Skeletal muscle tissue (tissue), 4 donors: ENCODE measurements around the gene ISX. TPM values are rescaled to one million over a fixed set of nuclear protein-coding genes. Genes with fewer than 3 reads are reported as not detected.

Source experiments
- H3K27ac ChIP-seq: one replicate; pipeline ENCODE4 v1.7.0; 2013; ENCODE audit warnings: mild to moderate bottlenecking, low read depth, low read length, inconsistent platforms
- H3K27me3 ChIP-seq, 3 donors: one replicate each; pipeline ENCODE4 v1.7.0; 2013; ENCODE audit warnings: low read length in 3 of 3; ENCODE audit not compliant: control insufficient read depth in 3 of 3, insufficient read depth in 3 of 3
- H3K36me3 ChIP-seq, 3 donors: one replicate each; pipeline ENCODE4 v1.7.0; 2013; ENCODE audit warnings: low read length in 3 of 3; ENCODE audit not compliant: control insufficient read depth in 3 of 3, insufficient read depth in 3 of 3
- H3K4me1 ChIP-seq, 3 donors: one replicate each; pipeline ENCODE4 v1.7.0; 2013; ENCODE audit warnings: low read length in 3 of 3, mild to moderate bottlenecking in 3 of 3; ENCODE audit not compliant: control insufficient read depth in 3 of 3, insufficient read depth in 3 of 3
- H3K4me3 ChIP-seq, 3 donors: one replicate each; pipeline ENCODE4 v1.7.0; 2013; ENCODE audit warnings: low read length in 3 of 3
- H3K9ac ChIP-seq, 3 donors: one replicate each; pipeline ENCODE4 v1.7.0; 2013; ENCODE audit warnings: low read length in 3 of 3, mild to moderate bottlenecking in 3 of 3, moderate library complexity in 2 of 3, low read depth in 1 of 3
- H3K9me3 ChIP-seq, 3 donors: one replicate each; pipeline ENCODE4 v1.7.0; 2013; ENCODE audit warnings: low read length in 3 of 3; ENCODE audit not compliant: control insufficient read depth in 3 of 3
- total RNA-seq: library from RNA; depleted of rRNA; stranded (reverse); fragments of >200 nt; gene quantifications from one replicate; pipeline ENCODE4 v1.2.3, GENCODE V29; 2014
- donor health status: Osteomylitis.

The ISX gene
- total RNA-seq, 1 donor from 2014 or later: not detected

DNA sequence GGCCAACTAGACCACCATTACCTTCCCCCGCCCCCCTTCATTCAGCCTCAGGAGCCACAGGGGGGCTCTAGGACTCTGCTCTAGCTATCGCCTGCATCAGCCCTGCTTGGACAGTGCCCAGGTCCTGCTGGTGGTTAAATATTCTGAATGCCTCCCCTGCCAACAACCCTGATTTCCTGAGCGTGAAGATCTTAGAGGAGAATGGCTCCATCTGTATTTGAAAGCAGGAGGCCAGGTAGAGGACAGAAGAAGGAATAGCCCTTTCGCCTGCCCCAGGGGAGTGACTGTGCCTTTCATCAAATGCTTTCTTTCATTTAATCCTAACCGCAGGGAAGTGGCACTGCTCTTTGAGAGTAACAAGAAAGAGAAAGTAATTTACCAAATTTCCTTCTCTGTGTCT lies 69.2 kb downstream of the ISX start:
- H3K4me1 ChIP-seq: no peaks in the 10 kb centered on the region
- H3K9me3 ChIP-seq: no peaks in the 10 kb centered on the region
- peaks cover 13 to 35% (median 25%) of the 10 kb centered on the region in 3 donors for H3K27me3 ChIP-seq
- no peak overlapping the region for H3K9ac ChIP-seq
- H3K27ac ChIP-seq: no peak overlapping the region
- no peak overlapping the region for H3K4me3 ChIP-seq
- no peaks in the 10 kb centered on the region for H3K36me3 ChIP-seq

Other genes with a start within 250 kb of the ISX start
- 9.9 TPM for gene HMGXB4, start 191.3 kb downstream of the ISX start, total RNA-seq
- gene TOM1, start 233.7 kb downstream of the ISX start, total RNA-seq: 14.1 TPM